DND-41 (cell line): ENCODE data around the gene LRP11.

Experiments used
- EZH2 ChIP-seq: IDR thresholded peaks from 3 replicates; pipeline ENCODE4 v1.6.1; 2012; ENCODE audit warnings: borderline replicate concordance, low read depth, mild to moderate bottlenecking, moderate library complexity, low read length, inconsistent platforms; ENCODE audit not compliant: severe bottlenecking
- TF ChIP-seq, protein P1 (sequence below): IDR thresholded peaks from 2 replicates; pipeline ENCODE4 v1.5.1; 2012; ENCODE audit warnings: borderline replicate concordance, low read length, moderate library complexity, mild to moderate bottlenecking; ENCODE audit not compliant: poor library complexity, severe bottlenecking; ENCODE audit errors: extremely low read depth

DNA sequence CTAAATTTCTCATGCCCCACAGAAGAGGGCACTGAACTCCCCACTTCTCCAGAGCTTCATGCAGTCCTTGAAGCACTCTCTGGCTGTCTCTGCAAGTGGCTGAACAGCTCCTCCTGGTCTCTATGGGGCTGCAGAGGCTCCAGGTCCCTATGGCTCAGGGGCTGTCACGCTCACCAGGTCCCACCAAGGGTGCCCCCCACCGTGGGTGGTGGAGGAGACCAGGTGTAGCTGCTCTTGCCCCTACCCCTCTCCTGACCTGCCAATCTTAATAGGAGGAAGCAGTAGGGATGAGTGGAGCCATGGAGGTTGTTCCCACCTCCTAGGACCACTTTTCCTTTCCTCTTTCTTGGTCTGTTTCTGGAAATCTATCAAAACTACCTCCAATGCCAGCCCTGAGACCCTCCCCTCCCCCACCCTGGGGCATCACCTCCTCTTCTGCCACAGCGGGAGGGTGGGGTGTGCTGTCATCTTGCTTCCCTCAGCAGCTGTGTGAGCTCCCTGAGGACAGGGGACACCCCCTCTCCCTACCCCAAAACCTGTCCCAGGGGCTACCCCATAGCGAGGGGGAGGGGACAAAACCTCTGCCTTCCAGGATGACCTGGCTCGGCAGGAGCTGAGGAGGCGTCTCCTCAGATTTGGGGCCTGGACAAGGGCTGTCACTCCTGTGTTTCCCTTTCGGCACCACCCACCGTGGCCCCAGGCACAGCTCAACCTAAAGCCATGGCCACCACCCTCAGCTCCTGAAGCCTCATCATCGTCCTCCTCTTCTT is 45.7 kb upstream of the LRP11 start:
- TF ChIP-seq, protein P1, sequence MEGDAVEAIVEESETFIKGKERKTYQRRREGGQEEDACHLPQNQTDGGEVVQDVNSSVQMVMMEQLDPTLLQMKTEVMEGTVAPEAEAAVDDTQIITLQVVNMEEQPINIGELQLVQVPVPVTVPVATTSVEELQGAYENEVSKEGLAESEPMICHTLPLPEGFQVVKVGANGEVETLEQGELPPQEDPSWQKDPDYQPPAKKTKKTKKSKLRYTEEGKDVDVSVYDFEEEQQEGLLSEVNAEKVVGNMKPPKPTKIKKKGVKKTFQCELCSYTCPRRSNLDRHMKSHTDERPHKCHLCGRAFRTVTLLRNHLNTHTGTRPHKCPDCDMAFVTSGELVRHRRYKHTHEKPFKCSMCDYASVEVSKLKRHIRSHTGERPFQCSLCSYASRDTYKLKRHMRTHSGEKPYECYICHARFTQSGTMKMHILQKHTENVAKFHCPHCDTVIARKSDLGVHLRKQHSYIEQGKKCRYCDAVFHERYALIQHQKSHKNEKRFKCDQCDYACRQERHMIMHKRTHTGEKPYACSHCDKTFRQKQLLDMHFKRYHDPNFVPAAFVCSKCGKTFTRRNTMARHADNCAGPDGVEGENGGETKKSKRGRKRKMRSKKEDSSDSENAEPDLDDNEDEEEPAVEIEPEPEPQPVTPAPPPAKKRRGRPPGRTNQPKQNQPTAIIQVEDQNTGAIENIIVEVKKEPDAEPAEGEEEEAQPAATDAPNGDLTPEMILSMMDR: no peak
- TF ChIP-seq EZH2: no peak
